Parathyroid adenoma (tissue), 2 donors: ENCODE measurements around the gene UBE2D2.

ENCODE experiments used
- H2AFZ ChIP-seq: fragments of 300-600 bp; sonication (generic); one replicate; pipeline ENCODE4 v1.7.0; 2017; ENCODE audit warnings: antibody characterized with exemption, mild to moderate bottlenecking
- H3K27ac ChIP-seq: fragments of 300-600 bp; sonication (generic); one replicate; pipeline ENCODE4 v1.7.0; 2017
- H3K27me3 ChIP-seq: fragments of 300-600 bp; sonication (generic); one replicate; pipeline ENCODE4 v1.7.0; 2017; ENCODE audit warnings: low read length; ENCODE audit not compliant: control insufficient read depth, insufficient read depth
- H3K36me3 ChIP-seq: fragments of 300-600 bp; sonication (generic); one replicate; pipeline ENCODE4 v1.7.0; 2017; ENCODE audit warnings: low read length; ENCODE audit not compliant: control insufficient read depth, insufficient read depth
- H3K4me1 ChIP-seq: fragments of 300-600 bp; sonication (generic); one replicate; pipeline ENCODE4 v1.7.0; 2017; ENCODE audit warnings: control low read depth
- H3K4me2 ChIP-seq: fragments of 300-600 bp; sonication (generic); one replicate; pipeline ENCODE4 v1.7.0; 2017; ENCODE audit warnings: low read length
- H3K4me3 ChIP-seq: fragments of 300-600 bp; sonication (generic); one replicate; pipeline ENCODE4 v1.7.0; 2017; ENCODE audit warnings: low read depth, low read length
- H3K79me2 ChIP-seq: fragments of 300-600 bp; sonication (generic); one replicate; pipeline ENCODE4 v1.7.0; 2017; ENCODE audit warnings: control low read depth
- H3K9ac ChIP-seq: fragments of 300-600 bp; sonication (generic); one replicate; pipeline ENCODE4 v1.7.0; 2017; ENCODE audit warnings: mild to moderate bottlenecking
- H3K9me3 ChIP-seq: fragments of 300-600 bp; sonication (generic); one replicate; pipeline ENCODE4 v1.7.0; 2017; ENCODE audit warnings: low read length; ENCODE audit not compliant: control insufficient read depth
- CTCF ChIP-seq: fragments of 300-600 bp; sonication (generic); IDR thresholded peaks from one replicate; pipeline ENCODE4 v1.7.0; 2017; ENCODE audit warnings: antibody characterized with exemption, mild to moderate bottlenecking
- donor health status: primary hyperparathyroidism.

The UBE2D2 gene

GRCh38 chr5:139514486-139514856 is 46.7 kb upstream of the UBE2D2 start:
- H3K27ac ChIP-seq: no peak overlapping the region
- peaks cover 5% of the 10 kb centered on the region for H3K4me1 ChIP-seq
- TF ChIP-seq CTCF: no peak
- H3K9ac ChIP-seq: no peak overlapping the region
- H3K9me3 ChIP-seq: no peaks in the 10 kb centered on the region
- no peak overlapping the region for H2AFZ ChIP-seq
- no peak overlapping the region for H3K4me3 ChIP-seq
- H3K79me2 ChIP-seq: no peaks in the 10 kb centered on the region
- H3K4me2 ChIP-seq: no peak overlapping the region
- H3K36me3 ChIP-seq: no peaks in the 10 kb centered on the region
- no peaks in the 10 kb centered on the region for H3K27me3 ChIP-seq

DNA sequence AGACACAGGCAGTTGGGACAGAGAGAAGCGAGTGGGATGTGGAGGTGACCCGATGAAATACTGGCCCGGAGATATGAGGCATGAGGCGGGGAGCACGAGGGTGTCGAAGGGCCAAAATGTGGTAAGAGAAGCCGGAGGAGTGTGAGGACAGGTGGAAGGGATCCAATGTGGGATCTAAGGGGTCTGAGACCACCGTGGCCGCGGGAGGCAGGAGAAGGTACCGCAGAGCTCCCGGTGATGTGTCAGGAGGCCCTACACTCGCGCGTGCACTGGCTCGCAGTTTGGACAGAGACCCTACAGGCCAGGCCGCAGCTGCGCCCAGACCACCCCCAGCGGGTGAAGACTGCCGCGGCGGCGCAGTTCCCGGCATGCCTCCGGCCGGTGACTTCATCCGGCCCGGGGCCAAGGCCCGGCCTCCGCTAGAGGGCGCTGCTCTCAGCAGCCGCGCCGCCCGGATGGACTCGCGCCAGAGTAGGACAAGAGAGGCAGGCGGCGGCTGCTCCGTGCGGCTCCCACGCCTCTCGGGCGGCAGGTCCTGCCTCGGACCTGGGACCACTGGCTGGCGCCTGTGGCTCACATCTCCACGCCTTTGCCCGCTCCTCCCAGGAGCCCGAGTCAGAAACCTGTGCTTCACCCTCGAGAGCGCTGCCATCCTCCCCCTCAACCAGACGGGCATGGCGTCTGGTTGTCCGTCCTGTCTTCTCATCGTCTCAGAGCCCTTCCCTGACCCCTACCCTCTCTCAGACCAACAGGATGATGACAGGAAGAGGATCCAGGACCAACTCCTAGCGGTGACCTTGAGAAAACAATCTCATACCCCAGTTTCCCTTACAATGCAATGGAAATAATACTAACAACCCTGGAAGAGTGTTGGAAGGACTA is 43.2 kb upstream of the UBE2D2 start:
- Histone ChIP-seq H3K27me3 (no peaks in the 10 kb centered on the region), H3K4me3 (peak overlapping the region; percentile 61)
- peak; percentile 99 for TF ChIP-seq CTCF

GRCh38 chr5:139523635-139524445 is 37.3 kb upstream of the UBE2D2 start:
- Histone ChIP-seq H3K4me3 (no peak overlapping the region), H3K79me2 (no peaks in the 10 kb centered on the region), H3K36me3 (no peaks in the 10 kb centered on the region), H2AFZ (no peak overlapping the region), H3K27me3 (no peaks in the 10 kb centered on the region), H3K4me2 (no peak overlapping the region), H3K27ac (no peak overlapping the region), H3K4me1 (no peaks in the 10 kb centered on the region), H3K9ac (no peak overlapping the region), H3K9me3 (no peaks in the 10 kb centered on the region)
- TF ChIP-seq CTCF: no peak

More for the DNA sequence above, 43.2 kb upstream of the UBE2D2 start:
- Histone ChIP-seq H3K79me2 (no peaks in the 10 kb centered on the region), H3K4me1 (peaks cover 5% of the 10 kb centered on the region), H3K27ac (peak overlapping the region; percentile 75), H3K9me3 (no peaks in the 10 kb centered on the region), H3K36me3 (no peaks in the 10 kb centered on the region), H2AFZ (peak overlapping the region; percentile 96), H3K4me2 (peak overlapping the region; percentile 97), H3K9ac (no peak overlapping the region)

- Histone ChIP-seq H3K4me3 (no peak overlapping the region), H2AFZ (no peak overlapping the region), H3K27ac (no peak overlapping the region), H3K4me1 (no peaks in the 10 kb centered on the region), H3K9me3 (no peaks in the 10 kb centered on the region), H3K79me2 (no peaks in the 10 kb centered on the region), H3K36me3 (no peaks in the 10 kb centered on the region), H3K9ac (no peak overlapping the region), H3K4me2 (no peak overlapping the region), H3K27me3 (no peaks in the 10 kb centered on the region)
- no peak for TF ChIP-seq CTCF
Observed at GRCh38 chr5:139524446-139524845, 36.7 kb upstream of the UBE2D2 start.
